ENCODE measurements around the gene SEPTIN10.

GRCh38 chr2:109547280-109547679, 66.5 kb downstream of the SEPTIN10 start:
- no peak for TF ChIP-seq FOXK2 (IDR thresholded peaks at IDR 0.05)
- TF ChIP-seq SUZ12 (IDR thresholded peaks at IDR 0.05): no peak
- no peak for TF ChIP-seq SP1 (IDR thresholded peaks at IDR 0.05)
- TF ChIP-seq HDGF (IDR thresholded peaks at IDR 0.05; ENCODE audit: borderline replicate concordance): no peak
- no peak for TF ChIP-seq PKNOX1 (IDR thresholded peaks at IDR 0.05)
- TF ChIP-seq FOXM1 (IDR thresholded peaks at IDR 0.05; ENCODE audit: borderline replicate concordance): no peak
- TF ChIP-seq ELF4 (IDR thresholded peaks at IDR 0.05): no peak
- TF ChIP-seq FOXA1 (IDR thresholded peaks at IDR 0.05): no peak
- TF ChIP-seq ARNT (IDR thresholded peaks at IDR 0.05): no peak
- TF ChIP-seq ZNF384 (IDR thresholded peaks at IDR 0.05): no peak
- TF ChIP-seq BHLHE40 (IDR thresholded peaks at IDR 0.05; ENCODE audit: borderline replicate concordance): no peak
- no peak for TF ChIP-seq CTBP1 (IDR thresholded peaks at IDR 0.05; ENCODE audit: borderline replicate concordance)
- no peak for TF ChIP-seq L3MBTL2 (conservative IDR thresholded peaks at IDR 0.05)
- no peak for TF ChIP-seq NFRKB (IDR thresholded peaks at IDR 0.05)

Data from HEK293T (cell line).